ENCODE data around the gene BACE2.
"Not testable (repeated sequence)": the region's sequence is repeated elsewhere in the genome, so short reads cannot be mapped to it uniquely, and the experiment has no call there.

The BACE2 gene

DNA sequence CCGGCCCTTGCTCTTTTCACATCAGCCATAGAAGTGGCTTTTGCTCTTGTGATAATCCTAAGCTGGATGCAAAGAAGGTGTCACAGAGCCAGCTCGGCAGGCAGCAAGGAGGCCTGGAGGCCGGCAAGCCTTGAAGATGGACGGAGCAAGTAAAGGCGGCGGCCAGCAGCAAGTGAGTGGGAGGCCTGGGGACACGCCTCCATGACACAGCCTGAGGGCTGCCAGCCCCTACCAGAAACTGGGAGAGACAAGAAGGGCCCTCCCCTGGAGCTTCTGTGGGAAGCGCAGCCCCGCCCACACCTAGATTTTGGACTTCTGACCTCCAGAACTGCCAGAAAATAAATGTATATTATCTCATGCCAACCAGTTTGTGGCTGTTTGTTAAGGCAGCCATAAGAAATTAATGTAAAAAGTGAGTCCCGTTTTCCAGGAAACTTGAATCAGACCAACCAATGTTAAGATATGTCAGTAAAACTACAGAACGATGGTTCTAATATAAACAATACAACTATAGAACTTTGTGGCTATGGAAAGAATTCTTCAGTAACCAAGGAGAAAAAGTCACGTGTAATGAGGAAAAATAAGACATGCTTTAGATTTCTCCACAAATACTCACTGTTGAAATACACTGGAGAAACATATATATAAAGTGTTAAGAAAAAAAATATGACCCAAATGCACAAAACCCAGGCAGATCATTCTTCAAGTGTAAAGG is 49.9 kb downstream of the BACE2 start:
- no peak for DNase-seq

GRCh38 chr21:41219498-41220207 is 51.7 kb downstream of the BACE2 start:
- no peak for DNase-seq

- DNase-seq: no peak
These were observed 52.3 kb downstream of the BACE2 start for GRCh38 chr21:41220208-41220733.

GRCh38 chr21:41222247-41223068 is 54.5 kb downstream of the BACE2 start:
- no peak for DNase-seq

DNA sequence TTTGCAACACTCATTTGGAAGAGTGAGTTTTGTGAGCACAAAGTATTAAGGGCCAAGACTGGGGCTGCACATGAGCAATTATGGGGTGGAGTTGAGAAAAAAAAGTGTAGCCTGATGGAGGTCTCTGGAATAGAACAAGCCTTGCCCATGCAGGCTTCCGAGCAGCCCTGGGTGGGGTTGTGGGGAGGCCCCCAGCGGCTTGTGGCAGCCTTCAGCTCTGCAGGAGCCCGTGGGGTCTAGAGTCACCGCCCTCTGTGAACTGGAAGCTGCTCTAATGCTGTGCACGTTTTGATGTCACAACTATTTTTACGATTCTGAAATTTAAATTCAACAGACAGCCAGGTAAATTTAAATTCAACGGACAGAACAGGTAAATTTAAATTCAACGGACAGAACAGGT is 58.9 kb downstream of the BACE2 start:
- DNase-seq: no peak

- DNase-seq: no peak
These were observed 59.5 kb downstream of the BACE2 start for GRCh38 chr21:41227357-41228005.

DNA sequence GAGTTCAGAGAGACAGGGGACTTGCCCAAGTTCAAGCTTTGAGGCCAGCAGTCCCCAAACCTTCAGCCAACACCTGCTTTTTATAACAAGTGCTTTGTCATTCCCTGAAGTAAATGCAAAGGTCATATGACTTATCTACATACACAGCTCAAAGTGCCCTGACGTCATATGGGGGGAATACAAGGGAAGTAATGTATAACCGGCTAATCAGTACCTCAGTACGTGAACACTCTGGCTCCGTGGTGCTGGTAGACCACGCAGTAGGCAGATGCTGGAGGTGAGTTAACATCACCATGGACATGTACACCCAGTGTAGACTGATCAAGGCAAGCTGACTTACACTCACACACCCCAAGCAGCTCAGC is 60.0 kb downstream of the BACE2 start:
- DNase-seq: no peak

DNA sequence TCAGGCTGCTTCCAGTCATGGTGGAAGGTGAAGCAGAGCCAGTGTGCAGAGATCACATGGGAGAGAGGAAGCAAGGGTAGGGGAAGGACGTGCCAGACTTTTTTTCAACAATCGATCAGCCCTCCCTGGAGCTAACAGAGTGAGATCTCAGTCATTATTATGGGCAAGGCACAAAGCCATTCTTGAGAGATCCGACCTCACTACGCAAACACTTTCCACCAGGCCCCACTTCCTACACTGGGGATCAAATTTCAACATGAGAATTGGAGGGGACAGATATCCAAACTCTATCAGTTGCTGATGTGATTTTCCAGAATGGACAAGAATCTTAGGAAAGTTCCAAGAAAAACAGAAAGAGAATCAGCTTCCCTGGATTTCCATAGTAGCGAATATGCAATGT is 60.5 kb downstream of the BACE2 start:
- no peak for DNase-seq

- DNase-seq: no peak
These were observed 61.0 kb downstream of the BACE2 start for GRCh38 chr21:41228958-41229357.

DNA sequence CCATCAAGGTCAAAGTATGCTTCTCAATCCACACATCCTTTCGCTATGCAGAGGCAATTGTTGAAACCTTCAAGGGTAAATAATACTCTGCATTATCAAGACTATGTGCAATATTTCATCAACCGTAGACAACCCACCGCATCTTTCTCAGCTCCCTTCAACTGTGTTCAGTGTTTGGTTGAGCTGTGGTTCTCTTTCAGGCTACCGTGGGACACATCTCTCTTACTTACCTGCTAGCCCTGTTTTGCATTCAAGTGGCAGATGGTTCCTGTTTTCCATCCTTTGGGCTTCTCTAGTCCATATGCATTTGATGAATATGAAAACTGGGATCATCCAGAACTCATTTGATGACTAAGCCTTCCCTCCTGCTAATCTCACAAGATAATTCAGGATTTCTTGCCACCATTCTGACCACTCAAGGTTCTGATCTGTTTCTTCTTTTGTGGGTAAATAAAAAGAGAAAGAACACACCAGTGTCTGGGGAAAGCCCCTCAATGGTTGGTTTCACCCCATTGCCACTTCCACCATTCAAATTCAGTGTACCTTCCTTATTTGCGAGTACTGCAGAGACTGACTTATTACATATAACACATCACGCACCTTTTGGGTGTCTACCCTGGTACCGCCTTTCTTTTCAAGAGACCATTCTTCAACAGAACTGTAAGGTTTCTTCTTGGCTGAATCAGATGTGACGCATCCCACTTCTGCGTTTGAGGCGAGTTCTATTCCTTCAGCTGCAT is 61.7 kb downstream of the BACE2 start:
- no peak for DNase-seq

DNA sequence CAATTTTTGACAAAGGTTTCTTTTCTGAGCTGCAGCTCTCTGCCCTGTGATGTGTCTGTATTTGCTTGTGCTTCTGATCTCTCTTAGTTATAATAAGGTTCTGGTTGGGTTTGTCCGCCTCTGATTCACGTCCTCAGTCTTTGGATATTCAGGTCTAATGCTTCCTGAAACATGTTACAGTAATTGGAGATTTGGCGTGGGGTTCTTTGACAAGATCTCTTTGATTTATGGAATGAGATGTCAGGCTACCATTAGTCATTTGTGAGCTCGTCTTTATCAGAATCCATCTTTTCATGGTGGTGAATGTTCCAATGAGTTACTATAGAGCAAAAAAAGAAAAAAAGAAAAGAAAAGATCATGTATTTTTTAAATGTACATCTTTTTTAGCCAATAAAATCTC is 62.5 kb downstream of the BACE2 start:
- no peak for DNase-seq

DNA sequence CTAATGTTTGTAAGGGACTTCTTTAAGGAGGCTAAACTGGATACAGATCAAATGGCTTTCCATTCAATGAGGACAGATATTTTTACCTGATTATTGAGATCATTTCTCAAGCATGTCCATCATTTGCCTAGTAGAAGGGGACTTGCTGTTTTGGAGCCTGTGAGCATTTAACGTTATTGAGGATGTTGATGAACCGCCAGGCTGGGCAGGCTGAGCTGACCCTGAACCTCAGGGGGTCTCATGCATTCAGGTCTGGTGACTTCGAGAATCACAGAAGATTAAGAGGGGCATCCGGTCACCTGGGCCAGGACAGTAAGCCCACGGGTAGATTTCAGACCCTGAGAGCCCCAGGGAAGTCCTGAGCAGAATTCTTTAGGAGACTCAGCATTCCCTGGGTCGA is 63.1 kb downstream of the BACE2 start:
- DNase-seq: no peak

GRCh38 chr21:41232013-41232412 is 64.1 kb downstream of the BACE2 start:
- DNase-seq: no peak

DNA sequence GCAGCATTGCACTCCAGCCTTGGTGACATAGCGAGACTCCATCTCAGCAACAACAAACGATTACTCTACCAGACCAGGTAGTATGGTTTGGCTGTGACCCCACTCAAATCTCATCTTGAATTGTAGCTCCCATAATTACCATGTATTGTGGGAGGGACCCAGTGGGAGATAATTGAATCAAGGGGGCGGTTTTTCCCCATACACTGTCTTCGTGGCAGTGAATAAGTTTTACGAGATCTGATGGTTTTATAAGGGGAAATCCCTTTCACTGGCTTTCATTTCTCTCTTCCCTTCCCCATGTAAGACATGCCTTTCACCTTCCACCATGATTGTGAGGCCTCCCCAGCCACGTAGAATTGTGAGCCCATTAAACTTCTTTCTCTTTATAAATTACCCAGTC is 66.0 kb downstream of the BACE2 start:
- DNase-seq: no peak

DNA sequence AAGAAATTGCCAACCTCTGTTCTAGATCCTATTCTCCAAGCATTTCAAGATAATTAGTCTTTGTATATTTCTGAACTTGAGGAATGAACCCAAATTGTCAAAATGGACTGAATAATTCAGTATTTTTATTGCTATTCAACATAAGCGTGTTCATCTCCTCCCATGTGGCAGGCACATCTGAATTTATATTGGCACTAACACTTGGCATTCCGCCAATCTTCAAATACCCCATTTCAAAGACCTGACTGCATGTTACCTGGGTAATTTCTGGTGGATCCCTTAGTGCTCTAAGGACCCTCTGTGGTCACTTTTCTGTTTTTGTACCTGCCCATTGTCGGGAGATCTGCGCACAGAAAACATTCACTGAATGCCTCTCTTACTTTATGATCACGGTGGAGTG is 66.6 kb downstream of the BACE2 start:
- no peak for DNase-seq

- no peak for DNase-seq
These were observed 67.2 kb downstream of the BACE2 start for GRCh38 chr21:41235201-41235600.

DNA sequence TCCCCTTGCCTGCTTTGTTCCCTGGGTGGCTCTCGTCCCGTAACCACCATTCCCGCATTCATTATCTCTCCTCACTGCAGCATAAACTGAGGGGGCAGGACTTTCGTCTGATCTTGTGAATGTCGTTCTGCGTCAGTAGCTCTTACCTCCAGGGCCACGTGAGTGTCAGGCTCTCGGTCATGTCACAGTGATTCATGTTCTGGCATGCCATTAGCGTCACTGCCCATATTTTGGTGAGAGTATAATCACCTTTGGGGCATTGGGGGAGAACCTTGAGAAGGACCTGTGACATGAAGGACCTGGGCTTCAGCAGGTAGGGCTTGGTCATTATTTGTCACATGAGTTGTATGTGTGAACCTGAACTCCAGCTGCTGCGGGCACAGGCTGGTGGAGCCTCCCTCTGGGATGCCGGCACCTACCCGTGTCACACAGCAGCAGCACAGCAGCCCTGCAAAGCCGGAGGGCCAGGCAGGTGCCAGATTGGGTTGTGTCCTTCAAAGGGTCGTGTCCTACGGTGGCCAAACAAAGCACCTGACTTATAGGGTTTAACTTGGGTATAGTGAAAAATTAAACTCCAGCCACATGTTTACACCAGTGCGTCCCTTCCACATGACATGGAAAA is 68.5 kb downstream of the BACE2 start:
- no peak for DNase-seq

DNA sequence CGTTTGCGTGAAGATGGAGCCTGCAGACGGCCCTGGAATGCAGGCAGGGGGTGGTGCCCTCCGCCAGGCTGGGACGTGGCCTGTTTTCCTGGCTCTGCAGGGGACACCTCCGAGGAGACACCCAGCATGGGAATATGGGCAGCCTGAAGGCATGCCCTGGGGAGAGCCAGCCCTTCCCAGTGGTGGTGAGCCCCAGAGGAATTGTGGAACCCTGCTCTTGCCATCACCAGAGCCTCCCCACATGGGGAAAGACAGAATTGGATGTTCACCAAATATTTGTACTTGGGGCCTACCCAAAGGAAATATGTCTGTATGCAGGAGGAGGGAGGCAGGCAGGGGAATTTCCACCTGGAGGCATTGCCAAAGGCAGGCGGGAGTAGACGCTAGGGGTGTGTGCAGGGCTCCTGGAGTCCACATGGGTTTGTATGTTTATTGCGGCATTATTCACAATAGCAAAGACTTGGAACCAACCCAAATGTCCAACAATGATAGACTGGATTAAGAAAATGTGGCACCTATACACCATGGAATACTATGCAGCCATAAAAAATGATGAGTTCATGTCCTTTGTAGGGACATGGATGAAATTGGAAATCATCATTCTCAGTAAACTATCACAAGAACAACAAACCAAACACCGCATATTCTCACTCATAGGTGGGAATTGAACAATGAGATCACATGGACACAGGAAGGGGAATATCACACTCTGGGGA is 70.3 kb downstream of the BACE2 start:
- DNase-seq: not testable (repeated sequence)

- DNase-seq: no peak
These were observed 72.1 kb downstream of the BACE2 start for GRCh38 chr21:41240040-41240439.

DNA sequence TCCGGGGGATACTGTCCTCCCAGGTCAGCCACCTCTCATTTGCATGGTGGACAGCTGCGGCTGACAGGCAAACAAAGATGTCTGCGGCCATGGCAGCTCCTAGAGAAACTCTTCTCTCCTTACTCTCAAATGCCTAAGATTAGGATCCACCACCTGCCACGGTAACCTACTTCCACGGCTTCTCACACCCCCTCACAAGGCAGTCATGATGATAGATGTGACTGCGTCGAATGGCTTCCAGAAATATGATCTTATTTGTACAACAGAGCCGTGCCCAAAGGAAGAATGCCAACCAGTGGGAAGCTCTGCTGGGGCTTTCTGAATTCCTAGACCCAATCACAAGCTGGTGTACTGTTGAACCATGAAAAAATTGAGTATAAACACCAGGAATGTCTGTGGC is 73.4 kb downstream of the BACE2 start:
- DNase-seq: no peak

DNA sequence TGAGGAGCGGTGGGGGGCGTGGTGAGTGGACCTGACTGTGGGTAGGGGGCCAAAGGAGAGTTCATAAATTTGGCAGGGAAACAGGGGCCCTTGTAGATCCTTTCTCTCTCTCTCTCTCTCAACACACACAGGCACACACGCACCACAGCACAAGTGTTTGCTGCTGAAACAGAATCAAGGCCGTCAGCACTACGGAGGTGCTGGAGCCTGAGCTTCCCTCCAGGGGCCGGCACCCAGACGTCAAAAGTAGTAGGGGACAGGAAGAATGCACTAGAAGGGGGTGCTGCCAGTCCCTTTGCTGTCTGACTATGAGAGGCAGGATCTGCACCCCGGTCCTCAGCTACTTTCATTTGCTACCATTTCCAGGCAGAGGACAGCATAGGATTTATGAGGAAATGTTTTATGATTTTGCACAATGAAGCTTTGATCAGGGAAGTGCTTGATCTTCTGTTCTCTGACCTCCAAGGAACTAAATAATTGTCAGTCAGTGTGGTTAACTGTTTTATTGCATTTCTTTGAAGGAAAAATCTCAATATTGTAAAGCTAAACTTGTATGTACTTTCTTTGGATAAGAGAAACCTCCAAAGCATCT is 74.4 kb downstream of the BACE2 start:
- DNase-seq: no peak
